Fibroblast of the aortic adventitia (primary cell): ENCODE measurements around the gene ORC1. TPM values are rescaled to one million over a fixed set of nuclear protein-coding genes. Genes with fewer than 3 reads are reported as not detected.

Experiments used
- DNase-seq: peaks from one replicate; pipeline ENCODE4 v3.0.0-alpha.2; 2010; ENCODE audit warnings: low read depth
- H3K4me3 ChIP-seq: 2 replicates; pipeline ENCODE4 v1.5.1; 2011; ENCODE audit warnings: low read depth, mild to moderate bottlenecking, control low read depth, low read length, moderate library complexity
- CTCF ChIP-seq: IDR thresholded peaks from 2 replicates; pipeline ENCODE4 v1.5.1; 2011; ENCODE audit warnings: mild to moderate bottlenecking, low read length, control low read depth, inconsistent platforms; ENCODE audit not compliant: insufficient read depth
- total RNA-seq: library from RNA; depleted of rRNA; stranded (reverse); fragments of >200 nt; gene quantifications from 2 replicates; pipeline ENCODE4 v1.2.3, GENCODE V29; 2012; ENCODE audit warnings: low replicate concordance

The ORC1 gene
- total RNA-seq, 1 donor, result 12.6 TPM

- H3K4me3 ChIP-seq, result no peak overlapping the region
- TF ChIP-seq CTCF, result no peak
- DNase-seq, result no peak
Measured at GRCh38 chr1:52367272-52367671, 37.0 kb downstream of the ORC1 start.

- no peak for TF ChIP-seq CTCF
- no peak for DNase-seq
- peak overlapping the region; percentile 92 for H3K4me3 ChIP-seq
Measured at GRCh38 chr1:52366517-52366827, 37.8 kb downstream of the ORC1 start.

- H3K4me3 ChIP-seq, result peak within 1 kb of the TSS; percentile 92
- DNase-seq, result peak; percentile 95
- no peak for TF ChIP-seq CTCF
Measured at GRCh38 chr1:52365746-52366516, 38.3 kb downstream of the ORC1 start, which contains the start of gene CC2D1B. Gene CC2D1B, minus strand, starts transcription at chr1:52366205. Its CDS starts 1,585 bp downstream, at chr1:52364620.

GRCh38 chr1:52365071-52365745 lies 39.0 kb downstream of the ORC1 start:
- peak overlapping the region; percentile 92 for H3K4me3 ChIP-seq
- no peak for TF ChIP-seq CTCF
- DNase-seq, result peak; percentile 63

GRCh38 chr1:52364235-52364839 lies 39.9 kb downstream of the ORC1 start:
- H3K4me3 ChIP-seq, result no peak overlapping the region
- no peak for TF ChIP-seq CTCF
- DNase-seq, result no peak

- no peak for DNase-seq
- no peak for TF ChIP-seq CTCF
- H3K4me3 ChIP-seq, result no peak overlapping the region
Measured at GRCh38 chr1:52360595-52360968, 43.6 kb downstream of the ORC1 start.
